ENCODE measurements around the gene SFXN5. TPM values are rescaled to one million over a fixed set of nuclear protein-coding genes. Genes with fewer than 3 reads are reported as not detected.
"Not testable (repeated sequence)": the region's sequence is repeated elsewhere in the genome, so short reads cannot be mapped to it uniquely, and the experiment has no call there.

Gene SFXN5
- total RNA-seq, 2 donors from 2014 or later, result 7.6 to 10.3 TPM

DNA sequence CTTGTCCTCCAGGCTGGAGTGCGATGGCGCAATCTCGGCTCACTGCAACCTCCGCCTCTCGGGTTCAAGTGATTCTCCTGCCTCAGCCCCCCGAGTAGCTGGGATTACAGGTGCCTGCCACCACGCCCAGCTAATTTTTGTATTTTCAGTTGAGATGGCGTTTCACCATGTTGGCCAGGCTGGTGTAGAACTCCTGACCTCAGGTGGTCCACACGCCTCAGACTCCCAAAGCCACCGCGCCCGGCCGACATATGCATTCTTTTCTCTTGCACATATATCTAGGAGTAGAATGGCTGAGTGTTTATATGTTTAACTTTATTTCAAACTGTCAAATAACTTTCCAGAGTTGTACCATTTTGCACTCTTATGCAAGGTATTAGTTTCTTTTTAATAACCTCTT is 164.1 kb downstream of the SFXN5 start:
- H3K4me3 Mint-ChIP-seq; ATAC-seq (replicated peaks); H3K4me1 Mint-ChIP-seq; H3K9me3 Mint-ChIP-seq; H3K27ac Mint-ChIP-seq; H3K36me3 Mint-ChIP-seq (ENCODE audit: low read depth): not testable (repeated sequence)
- peaks cover 40% of the 10 kb centered on the region for H3K27me3 Mint-ChIP-seq

DNA sequence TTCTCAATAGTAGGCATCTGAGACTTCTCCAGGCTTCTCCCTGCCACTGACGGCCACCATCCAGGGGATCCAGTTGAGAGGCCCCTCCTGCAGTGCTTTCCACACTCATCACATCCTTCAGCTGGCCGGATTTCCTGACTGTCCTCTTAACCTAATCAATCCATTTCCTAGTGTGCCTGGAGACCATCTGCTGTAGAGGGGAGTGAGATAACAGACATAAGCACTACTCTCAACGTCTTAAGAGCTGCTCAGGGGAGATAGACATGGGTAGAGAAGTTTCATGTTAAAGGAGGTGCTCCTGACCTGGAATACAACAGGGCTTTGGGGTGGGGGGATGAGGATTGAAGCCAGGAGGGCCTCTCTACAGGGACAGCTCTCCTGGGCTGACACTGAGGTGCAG is 170.1 kb downstream of the SFXN5 start:
- no peaks in the 10 kb centered on the region for H3K36me3 Mint-ChIP-seq (ENCODE audit: low read depth)
- no peak overlapping the region for H3K4me3 Mint-ChIP-seq
- no peaks in the 10 kb centered on the region for H3K4me1 Mint-ChIP-seq
- peaks cover 32% of the 10 kb centered on the region for H3K27me3 Mint-ChIP-seq
- H3K9me3 Mint-ChIP-seq, result no peaks in the 10 kb centered on the region
- ATAC-seq (replicated peaks), result no peak
- H3K27ac Mint-ChIP-seq, result no peak overlapping the region

DNA sequence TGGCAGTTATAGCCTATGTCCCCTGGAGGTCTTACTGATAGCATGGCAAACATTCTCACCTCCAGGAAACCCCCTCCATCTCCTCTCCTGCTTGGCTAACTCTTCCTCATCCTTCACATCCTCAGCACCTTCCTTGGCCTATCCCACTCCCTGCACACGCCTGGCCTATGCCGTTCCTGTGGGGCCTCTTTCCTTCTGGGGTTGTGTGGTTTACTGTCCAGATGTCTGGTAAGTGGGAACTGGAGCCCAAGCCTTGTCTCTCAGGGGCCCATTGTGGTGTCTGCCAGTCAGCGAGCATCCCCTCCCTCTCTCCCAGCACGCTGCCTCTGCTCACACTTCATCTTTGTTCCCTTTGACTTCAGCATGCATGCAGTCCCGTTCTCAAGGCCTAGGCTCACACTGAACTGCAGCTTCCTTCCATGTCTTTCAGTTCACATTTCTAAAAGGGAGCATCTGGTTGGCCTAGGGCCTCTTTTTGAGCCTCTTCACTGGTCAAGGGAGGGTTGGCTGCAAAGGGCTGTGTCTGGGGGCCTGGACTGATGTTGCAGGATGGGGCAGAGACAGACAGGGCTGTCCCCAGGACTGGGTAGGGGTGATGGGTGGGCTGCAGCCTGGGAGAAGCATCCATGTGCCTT is 171.2 kb downstream of the SFXN5 start:
- Mint-ChIP-seq H3K9me3 (no peaks in the 10 kb centered on the region), H3K27ac (no peak overlapping the region), H3K4me3 (no peak overlapping the region), H3K27me3 (peaks cover 36% of the 10 kb centered on the region), H3K4me1 (peaks cover 5% of the 10 kb centered on the region), H3K36me3 (ENCODE audit: low read depth) (no peaks in the 10 kb centered on the region)
- no peak for ATAC-seq (replicated peaks)

DNA sequence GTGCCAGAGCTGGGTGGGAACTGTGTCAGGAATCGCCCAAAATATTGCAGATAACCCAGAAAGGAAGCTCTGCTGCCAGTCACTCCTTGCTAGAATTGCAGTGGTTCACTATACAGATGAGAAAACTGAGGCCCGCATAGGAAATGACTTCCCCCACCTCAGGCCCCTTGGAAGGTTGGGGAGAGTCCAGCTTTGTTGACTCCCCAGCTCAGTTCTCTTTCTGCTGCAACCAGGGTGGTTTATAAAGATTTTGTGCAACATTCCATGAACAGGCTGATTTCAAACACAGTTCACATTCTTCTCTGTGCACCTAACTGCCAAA is 173.0 kb downstream of the SFXN5 start:
- Mint-ChIP-seq H3K4me1 (peaks cover 6% of the 10 kb centered on the region), H3K9me3 (no peaks in the 10 kb centered on the region), H3K27me3 (peaks cover 46% of the 10 kb centered on the region), H3K4me3 (no peak overlapping the region), H3K36me3 (ENCODE audit: low read depth) (no peaks in the 10 kb centered on the region), H3K27ac (no peak overlapping the region)
- ATAC-seq (replicated peaks), result no peak

DNA sequence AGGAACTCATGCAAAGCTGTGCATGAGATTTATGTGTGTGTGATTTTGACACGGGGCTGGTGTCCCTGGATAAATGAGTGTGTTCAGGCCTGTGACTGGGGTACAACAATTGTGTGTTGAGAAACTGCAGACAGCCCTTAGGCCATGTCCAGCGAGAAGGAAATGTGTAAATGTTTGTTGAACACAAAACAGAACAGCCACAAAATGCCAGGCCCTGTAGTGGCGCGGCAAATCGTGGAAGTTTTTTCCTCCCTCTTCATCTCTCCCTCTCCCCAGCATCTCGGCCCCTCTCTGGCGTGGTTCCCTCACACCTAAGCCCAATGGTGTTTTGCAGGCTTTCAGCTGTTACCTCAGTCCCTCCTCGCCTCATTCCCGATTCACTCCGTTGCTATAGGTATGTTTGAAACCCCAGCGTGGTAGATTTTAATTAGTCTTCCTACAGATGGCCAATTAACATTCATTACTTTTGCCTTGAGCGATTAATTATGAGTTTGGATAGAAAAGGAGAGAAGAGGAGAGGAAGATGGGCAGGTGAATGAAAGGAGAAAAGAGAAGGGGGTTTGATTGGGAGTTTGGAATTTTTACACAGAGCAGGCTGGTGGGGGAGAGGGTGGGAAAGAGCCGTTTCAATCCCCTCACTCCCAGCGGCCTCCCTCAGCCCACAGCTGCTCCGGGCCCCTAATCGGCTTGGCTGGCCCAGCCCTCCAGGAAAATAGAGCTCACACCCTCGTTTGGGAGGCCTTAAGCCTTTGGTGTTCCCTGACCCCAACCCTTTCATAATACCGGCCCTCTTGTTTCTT is 173.5 kb downstream of the SFXN5 start:
- Mint-ChIP-seq H3K4me1 (peaks cover 6% of the 10 kb centered on the region), H3K27ac (no peak overlapping the region), H3K9me3 (no peaks in the 10 kb centered on the region), H3K36me3 (ENCODE audit: low read depth) (no peaks in the 10 kb centered on the region), H3K27me3 (peaks cover 43% of the 10 kb centered on the region), H3K4me3 (no peak overlapping the region)
- ATAC-seq (replicated peaks), result no peak

DNA sequence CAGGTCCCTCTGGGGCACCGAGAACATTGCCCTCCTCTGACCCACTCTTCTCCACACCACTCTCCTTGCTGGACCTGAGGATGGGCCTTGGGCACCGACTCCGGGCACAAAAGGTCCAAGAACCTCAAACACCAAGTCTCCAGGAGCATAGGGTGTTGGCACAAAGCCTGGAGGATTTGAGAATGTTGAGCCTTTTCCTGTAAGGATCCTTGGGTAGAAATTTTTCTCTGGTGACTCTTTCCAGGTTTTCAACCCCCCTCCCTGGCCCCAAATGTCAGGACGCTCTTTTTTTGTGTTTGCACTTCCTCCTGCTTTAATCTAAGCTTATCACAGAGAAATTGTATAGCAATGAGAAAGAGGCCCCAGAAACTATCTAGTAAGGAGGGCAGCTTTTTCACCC is 175.1 kb downstream of the SFXN5 start:
- no peaks in the 10 kb centered on the region for H3K9me3 Mint-ChIP-seq
- H3K27ac Mint-ChIP-seq, result no peak overlapping the region
- H3K27me3 Mint-ChIP-seq, result peaks cover 42% of the 10 kb centered on the region
- no peaks in the 10 kb centered on the region for H3K36me3 Mint-ChIP-seq (ENCODE audit: low read depth)
- no peak overlapping the region for H3K4me3 Mint-ChIP-seq
- H3K4me1 Mint-ChIP-seq, result peaks cover 6% of the 10 kb centered on the region
- no peak for ATAC-seq (replicated peaks)

DNA sequence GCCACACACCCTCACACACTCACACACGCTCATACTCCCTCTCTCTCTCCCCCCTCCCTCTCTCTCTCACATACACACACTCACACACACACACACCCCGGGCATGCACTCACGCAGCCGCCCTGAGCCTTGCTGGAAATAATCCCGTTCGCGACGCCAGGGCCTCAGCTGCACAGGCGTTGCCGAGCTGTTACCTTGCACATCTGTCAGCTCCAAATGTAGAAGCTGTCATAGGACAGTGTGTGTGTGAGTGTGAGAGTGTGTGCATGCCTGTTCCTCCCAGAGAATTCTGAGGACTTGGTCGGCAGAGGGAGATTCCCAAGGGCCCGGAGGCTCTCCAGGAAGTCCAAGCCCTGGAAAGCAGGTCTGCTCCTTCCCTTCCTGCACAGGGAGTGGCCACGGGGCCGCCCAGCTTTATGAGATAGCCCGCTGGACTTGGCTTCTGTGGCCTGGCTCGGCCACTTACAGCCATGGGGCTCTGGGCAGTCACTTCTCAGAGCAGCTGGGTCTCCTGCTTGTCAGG is 175.7 kb downstream of the SFXN5 start:
- Mint-ChIP-seq H3K4me3 (no peak overlapping the region), H3K4me1 (peaks cover 6% of the 10 kb centered on the region), H3K27me3 (peaks cover 43% of the 10 kb centered on the region), H3K27ac (peak overlapping the region; percentile 39), H3K9me3 (no peaks in the 10 kb centered on the region), H3K36me3 (ENCODE audit: low read depth) (no peaks in the 10 kb centered on the region)
- ATAC-seq (replicated peaks), result no peak

DNA sequence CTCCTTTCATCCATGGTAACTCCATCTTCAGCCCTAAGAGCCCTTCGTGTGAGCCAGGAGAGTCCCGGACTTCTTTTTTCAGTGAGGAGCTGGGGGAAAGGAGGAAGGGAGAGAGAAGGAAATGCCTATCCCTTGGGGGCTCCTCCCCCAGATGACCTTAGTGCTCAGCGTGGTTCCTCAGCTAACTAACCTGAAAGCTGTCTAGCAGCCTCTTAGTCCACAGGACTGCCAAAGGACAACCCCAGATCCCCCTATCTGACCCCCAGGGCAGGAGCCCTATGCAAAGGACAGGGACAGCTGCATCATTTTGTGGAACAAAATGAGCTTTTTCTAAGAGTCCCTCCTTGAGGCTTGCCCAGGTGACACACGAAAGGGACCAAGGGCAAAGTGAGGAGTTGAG is 176.4 kb downstream of the SFXN5 start:
- Mint-ChIP-seq H3K9me3 (no peaks in the 10 kb centered on the region), H3K36me3 (ENCODE audit: low read depth) (no peaks in the 10 kb centered on the region), H3K4me3 (no peak overlapping the region), H3K4me1 (peaks cover 6% of the 10 kb centered on the region), H3K27me3 (peaks cover 41% of the 10 kb centered on the region), H3K27ac (peak overlapping the region; percentile 39)
- ATAC-seq (replicated peaks), result no peak

DNA sequence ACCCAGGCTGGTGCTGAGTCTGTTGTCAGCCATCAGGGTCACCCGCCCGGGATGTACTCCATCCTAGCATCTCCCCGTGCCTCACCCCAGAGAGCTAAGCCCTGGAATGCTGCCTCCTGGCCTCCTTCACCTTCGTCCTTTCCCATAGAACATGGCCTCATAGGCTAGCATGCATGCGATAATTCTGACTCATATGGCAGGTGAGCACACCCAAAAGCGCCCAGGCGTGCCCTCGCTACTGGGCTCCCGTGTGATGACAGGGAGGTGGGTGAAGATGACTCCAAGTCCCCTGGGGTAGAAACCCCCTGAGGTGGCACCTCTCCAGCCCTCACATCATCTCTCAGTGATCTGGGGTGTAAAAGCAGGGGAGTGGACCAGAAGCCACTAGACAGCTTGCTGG is 177.0 kb downstream of the SFXN5 start:
- peaks cover 45% of the 10 kb centered on the region for H3K27me3 Mint-ChIP-seq
- no peak overlapping the region for H3K4me3 Mint-ChIP-seq
- H3K36me3 Mint-ChIP-seq (ENCODE audit: low read depth), result no peaks in the 10 kb centered on the region
- H3K4me1 Mint-ChIP-seq, result peaks cover 6% of the 10 kb centered on the region
- H3K9me3 Mint-ChIP-seq, result no peaks in the 10 kb centered on the region
- no peak overlapping the region for H3K27ac Mint-ChIP-seq
- ATAC-seq (replicated peaks), result no peak

DNA sequence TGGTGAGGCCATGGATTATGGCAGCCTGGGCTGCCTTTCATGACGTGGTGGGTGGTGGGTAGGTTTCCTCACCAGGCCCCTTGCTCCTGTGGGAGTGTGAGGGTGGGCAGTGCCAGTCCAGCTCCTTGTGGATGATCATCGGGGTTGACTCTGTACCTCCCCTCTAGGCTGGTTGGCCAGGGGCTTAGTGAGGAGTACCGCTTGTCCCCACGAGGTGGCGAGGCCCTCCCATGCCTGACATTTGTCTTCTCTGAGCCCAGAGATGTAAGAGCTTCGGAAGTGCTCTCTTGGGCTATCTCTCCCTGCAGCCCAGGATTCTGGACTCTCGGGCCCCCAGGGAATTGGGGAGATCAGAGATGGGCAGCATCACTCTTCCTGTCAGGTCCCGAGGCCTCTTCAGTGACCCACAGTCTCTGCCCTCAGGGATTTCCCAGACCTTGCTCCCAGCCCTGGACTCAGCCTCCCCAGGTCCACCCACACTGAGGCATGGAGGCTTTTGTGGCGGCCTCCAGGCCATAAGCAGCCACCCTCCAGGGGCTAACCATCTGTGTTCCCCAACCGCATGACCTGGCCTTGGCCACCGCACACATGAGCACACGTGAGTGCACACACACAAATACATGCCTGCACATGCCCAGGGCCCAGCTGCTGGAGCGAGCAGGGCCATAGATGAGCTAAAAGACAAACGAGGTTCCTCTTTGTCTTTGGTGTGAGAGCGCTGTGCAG is 177.8 kb downstream of the SFXN5 start:
- no peaks in the 10 kb centered on the region for H3K36me3 Mint-ChIP-seq (ENCODE audit: low read depth)
- no peak overlapping the region for H3K27ac Mint-ChIP-seq
- H3K4me3 Mint-ChIP-seq, result no peak overlapping the region
- peak; percentile 54 for ATAC-seq (replicated peaks)
- no peaks in the 10 kb centered on the region for H3K9me3 Mint-ChIP-seq
- peaks cover 43% of the 10 kb centered on the region for H3K27me3 Mint-ChIP-seq
- peaks cover 6% of the 10 kb centered on the region for H3K4me1 Mint-ChIP-seq

DNA sequence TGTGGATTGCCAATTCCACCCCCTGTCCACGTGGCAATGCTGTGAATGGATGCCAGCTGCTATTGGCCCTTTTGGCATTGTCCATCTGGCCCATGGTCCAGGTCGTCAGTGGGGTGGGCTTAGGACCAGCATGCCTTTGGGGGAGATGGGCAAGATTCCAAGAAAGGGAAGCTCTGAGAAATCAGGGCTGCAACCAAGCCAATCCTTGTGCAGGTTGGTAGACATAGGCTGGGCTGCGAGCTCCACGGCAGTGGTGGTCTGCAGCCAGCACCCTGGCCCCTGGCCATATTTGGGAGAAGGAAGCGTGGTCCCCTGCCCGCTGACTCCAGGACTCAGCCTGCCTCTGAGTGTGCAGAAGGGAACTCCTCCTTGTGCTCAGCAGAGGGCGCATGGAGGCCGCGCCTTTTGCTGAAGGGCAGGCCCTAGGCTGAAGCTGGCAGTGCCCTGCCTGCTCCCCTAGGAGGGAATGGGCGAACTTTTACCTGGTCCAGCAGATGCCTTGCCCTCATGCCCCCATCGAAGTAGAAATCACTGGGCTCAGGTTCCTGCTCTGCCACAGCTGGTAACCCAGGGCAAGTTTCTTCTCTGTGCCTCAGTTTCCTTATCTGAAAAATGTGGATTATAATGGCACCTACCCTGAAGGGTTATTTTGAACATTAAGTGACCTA is 178.9 kb downstream of the SFXN5 start:
- Mint-ChIP-seq H3K27me3 (peaks cover 40% of the 10 kb centered on the region), H3K36me3 (ENCODE audit: low read depth) (no peaks in the 10 kb centered on the region), H3K4me1 (peaks cover 6% of the 10 kb centered on the region), H3K27ac (no peak overlapping the region), H3K9me3 (no peaks in the 10 kb centered on the region), H3K4me3 (no peak overlapping the region)
- peak; percentile 84 for ATAC-seq (replicated peaks)

Other genes starting within 250 kb of the SFXN5 start
- 10 to 100 TPM; 12.1 to 12.8 TPM for gene EXOC6B, start 245.7 kb downstream of the SFXN5 start, total RNA-seq
- gene SPR, start 184.3 kb downstream of the SFXN5 start, total RNA-seq, result 10 to 100 TPM in 1 of 2 donors, 1 to 10 TPM in 1; 5.2 to 12.9 TPM
- not detected for gene EMX1, start 154.2 kb downstream of the SFXN5 start, total RNA-seq
- 10 to 100 TPM; 15.5 to 29.9 TPM for gene RAB11FIP5, start 41.2 kb upstream of the SFXN5 start, total RNA-seq
- gene NOTO, start 130.9 kb upstream of the SFXN5 start, total RNA-seq, result not detected
- gene SMYD5, start 142.5 kb upstream of the SFXN5 start, total RNA-seq, result 10 to 100 TPM; 36.5 to 37.6 TPM
- gene PRADC1, start 161.5 kb upstream of the SFXN5 start, total RNA-seq, result 10 to 100 TPM in 1 of 2 donors, 1 to 10 TPM in 1; 10.0 to 16.0 TPM
- 100 to 1,000 TPM; 317 to 592 TPM for gene CCT7, start 162.6 kb upstream of the SFXN5 start, total RNA-seq
- gene FBXO41, start 212.8 kb upstream of the SFXN5 start, total RNA-seq, result 10 to 100 TPM; 32.2 to 36.3 TPM
- under 1 TPM; 0.11 to 0.29 TPM for gene EGR4, start 221.8 kb upstream of the SFXN5 start, total RNA-seq